Lower leg skin (tissue), 3 donors: ENCODE measurements around the gene RER1.

ENCODE experiments used
- CTCF ChIP-seq, 3 donors: fragments of 450-650 bp; IDR thresholded peaks; one replicate each; pipeline ENCODE4 v1.5.1; 2016; ENCODE audit warnings: antibody characterized with exemption in 3 of 3, mild to moderate bottlenecking in 3 of 3, moderate library complexity in 2 of 3
- POLR2A ChIP-seq, 2 donors: fragments of 450-650 bp; IDR thresholded peaks; one replicate each; pipeline ENCODE4 v1.6.1; 2016 to 2017; ENCODE audit warnings: antibody characterized with exemption in 2 of 2, mild to moderate bottlenecking in 1 of 2, moderate library complexity in 1 of 2

- no peak for TF ChIP-seq CTCF (IDR thresholded peaks at IDR 0.05)
- no peak for TF ChIP-seq POLR2A (IDR thresholded peaks at IDR 0.05)
Observed at GRCh38 chr1:2349806-2350205, 41.8 kb upstream of the RER1 start.
